Loucy (cell line): Measurements from ENCODE around the gene AP2A1.

Experiments used
- H2AFZ ChIP-seq: fragments of 200-600 bp; sonication (generic); 2 replicates; pipeline ENCODE4 v1.6.0; 2016; ENCODE audit warnings: antibody characterized with exemption, mild to moderate bottlenecking, low read length, moderate library complexity
- H3F3A ChIP-seq: fragments of 200-600 bp; 2 replicates; pipeline ENCODE4 v1.6.0; 2016; ENCODE audit warnings: antibody characterized with exemption, low read depth, mild to moderate bottlenecking
- H3K27me3 ChIP-seq: fragments of 200-600 bp; sonication (generic); 2 replicates; pipeline ENCODE4 v1.6.1; 2014; ENCODE audit warnings: low read length, mild to moderate bottlenecking; ENCODE audit not compliant: insufficient read depth, poor library complexity, severe bottlenecking
- H3K36me3 ChIP-seq: fragments of 200-600 bp; sonication (generic); 2 replicates; pipeline ENCODE4 v1.6.1; 2016; ENCODE audit warnings: low read length; ENCODE audit not compliant: insufficient read depth
- H3K4me1 ChIP-seq: fragments of 200-600 bp; sonication (generic); 2 replicates; pipeline ENCODE4 v1.5.1; 2014; ENCODE audit warnings: low read length, mild to moderate bottlenecking; ENCODE audit not compliant: insufficient read depth, poor library complexity, severe bottlenecking
- H3K4me2 ChIP-seq: fragments of 200-600 bp; sonication (generic); 2 replicates; pipeline ENCODE4 v1.6.0; 2014; ENCODE audit warnings: antibody characterized with exemption, low read length, low read depth, mild to moderate bottlenecking; ENCODE audit not compliant: poor library complexity, severe bottlenecking
- H3K4me3 ChIP-seq: fragments of 200-600 bp; sonication (generic); 2 replicates; pipeline ENCODE4 v1.5.1; 2014; ENCODE audit warnings: low read length, mild to moderate bottlenecking, mixed read lengths; ENCODE audit not compliant: poor library complexity, severe bottlenecking
- H3K79me2 ChIP-seq: fragments of 200-600 bp; sonication (generic); 2 replicates; pipeline ENCODE4 v1.6.1; 2014; ENCODE audit warnings: low read length; ENCODE audit not compliant: insufficient read depth
- H3K9ac ChIP-seq: fragments of 200-600 bp; sonication (generic); 2 replicates; pipeline ENCODE4 v1.6.0; 2014; ENCODE audit warnings: mild to moderate bottlenecking, low read depth, low read length, moderate library complexity; ENCODE audit not compliant: poor library complexity, severe bottlenecking
- H3K9me2 ChIP-seq: fragments of 200-600 bp; sonication (generic); replicated peaks from 2 replicates; pipeline ENCODE4 v1.6.1; 2016; ENCODE audit warnings: low read depth, low read length, mixed read lengths
- H3K9me3 ChIP-seq: fragments of 200-600 bp; sonication (generic); 2 replicates; pipeline ENCODE4 v1.6.1; 2014; ENCODE audit warnings: mild to moderate bottlenecking, antibody characterized with exemption, low read length, low read depth; ENCODE audit not compliant: insufficient read depth
- H4K20me1 ChIP-seq: fragments of 200-600 bp; sonication (generic); 2 replicates; pipeline ENCODE4 v1.6.0; 2014; ENCODE audit warnings: antibody characterized with exemption, low read length, mild to moderate bottlenecking; ENCODE audit not compliant: insufficient read depth, poor library complexity, severe bottlenecking
- EZH2phosphoT487 ChIP-seq: fragments of 200-600 bp; IDR thresholded peaks from 2 replicates; pipeline ENCODE4 v1.6.1; 2018; ENCODE audit warnings: antibody characterized with exemption, mild to moderate bottlenecking, moderate library complexity, borderline replicate concordance
- TF ChIP-seq, protein P1 (sequence below): fragments of 200-600 bp; sonication (generic); conservative IDR thresholded peaks from 2 replicates; pipeline ENCODE4 v1.5.1; 2014; ENCODE audit warnings: mild to moderate bottlenecking, antibody characterized with exemption, low read length

The AP2A1 gene

DNA sequence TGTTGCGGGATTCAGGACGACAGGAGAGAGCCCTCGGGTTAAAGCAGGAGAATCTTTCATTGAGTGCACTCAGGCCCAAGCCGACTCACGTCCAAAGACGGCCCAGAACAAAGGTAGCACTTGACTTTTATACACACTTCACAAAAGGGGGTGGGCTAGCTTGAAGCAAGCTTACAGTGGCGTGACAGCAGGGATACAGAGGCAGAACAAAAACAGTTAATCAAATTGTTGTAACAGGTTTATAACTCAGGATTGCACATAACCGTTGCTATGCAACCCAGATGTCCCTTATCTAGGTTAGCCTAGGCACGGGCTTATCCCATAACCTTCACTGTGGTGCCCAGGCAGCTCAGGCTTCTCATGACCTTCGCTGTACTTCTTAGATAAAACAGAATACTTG, 53.3 kb downstream of the AP2A1 start:
- Histone ChIP-seq H4K20me1 (peaks cover 9% of the 10 kb centered on the region), H3F3A (no peaks in the 10 kb centered on the region), H2AFZ (no peak overlapping the region), H3K4me1 (peaks cover 18% of the 10 kb centered on the region), H3K9ac (peak overlapping the region; percentile 89), H3K36me3 (no peaks in the 10 kb centered on the region), H3K4me2 (peak overlapping the region; percentile 85), H3K79me2 (peaks cover 38% of the 10 kb centered on the region), H3K27me3 (no peaks in the 10 kb centered on the region), H3K4me3 (peak overlapping the region; percentile 17), H3K9me2 (no peaks in the 10 kb centered on the region), H3K9me3 (no peaks in the 10 kb centered on the region)
- TF ChIP-seq, protein P1, sequence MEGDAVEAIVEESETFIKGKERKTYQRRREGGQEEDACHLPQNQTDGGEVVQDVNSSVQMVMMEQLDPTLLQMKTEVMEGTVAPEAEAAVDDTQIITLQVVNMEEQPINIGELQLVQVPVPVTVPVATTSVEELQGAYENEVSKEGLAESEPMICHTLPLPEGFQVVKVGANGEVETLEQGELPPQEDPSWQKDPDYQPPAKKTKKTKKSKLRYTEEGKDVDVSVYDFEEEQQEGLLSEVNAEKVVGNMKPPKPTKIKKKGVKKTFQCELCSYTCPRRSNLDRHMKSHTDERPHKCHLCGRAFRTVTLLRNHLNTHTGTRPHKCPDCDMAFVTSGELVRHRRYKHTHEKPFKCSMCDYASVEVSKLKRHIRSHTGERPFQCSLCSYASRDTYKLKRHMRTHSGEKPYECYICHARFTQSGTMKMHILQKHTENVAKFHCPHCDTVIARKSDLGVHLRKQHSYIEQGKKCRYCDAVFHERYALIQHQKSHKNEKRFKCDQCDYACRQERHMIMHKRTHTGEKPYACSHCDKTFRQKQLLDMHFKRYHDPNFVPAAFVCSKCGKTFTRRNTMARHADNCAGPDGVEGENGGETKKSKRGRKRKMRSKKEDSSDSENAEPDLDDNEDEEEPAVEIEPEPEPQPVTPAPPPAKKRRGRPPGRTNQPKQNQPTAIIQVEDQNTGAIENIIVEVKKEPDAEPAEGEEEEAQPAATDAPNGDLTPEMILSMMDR: no peak
- no peak for TF ChIP-seq EZH2phosphoT487

DNA sequence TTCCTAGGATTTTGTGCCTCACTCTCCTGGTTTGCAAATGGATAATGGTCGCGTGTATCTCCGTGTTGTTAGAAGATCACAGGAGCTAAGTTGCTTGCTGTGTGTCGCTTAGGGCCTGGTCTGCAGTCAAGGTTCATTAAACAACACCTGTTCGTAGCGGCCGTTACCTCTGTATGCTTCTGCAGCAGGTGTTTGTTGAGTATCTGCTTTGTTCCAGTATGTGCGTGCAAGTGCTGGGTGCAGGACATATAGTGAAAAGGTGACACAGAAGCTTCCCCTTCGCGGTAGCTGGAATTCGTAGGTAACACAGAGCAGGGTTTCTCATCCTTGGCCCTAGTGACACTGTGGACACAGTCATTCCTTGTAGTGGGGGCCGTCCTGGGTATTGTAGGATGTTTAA, 56.7 kb downstream of the AP2A1 start:
- H3K36me3 ChIP-seq: no peaks in the 10 kb centered on the region; the same call in 1 of the 2 replicates
- H4K20me1 ChIP-seq: peaks cover 9% of the 10 kb centered on the region
- H3K9me3 ChIP-seq: no peaks in the 10 kb centered on the region
- H3K4me3 ChIP-seq: no peak overlapping the region
- H3F3A ChIP-seq: no peaks in the 10 kb centered on the region
- H2AFZ ChIP-seq: no peak overlapping the region
- no peaks in the 10 kb centered on the region for H3K27me3 ChIP-seq
- H3K9ac ChIP-seq: no peak overlapping the region
- no peak for TF ChIP-seq EZH2phosphoT487
- TF ChIP-seq, protein P1: no peak
- H3K9me2 ChIP-seq: no peaks in the 10 kb centered on the region
- H3K79me2 ChIP-seq: peaks cover 41% of the 10 kb centered on the region
- H3K4me1 ChIP-seq: peaks cover 12% of the 10 kb centered on the region
- H3K4me2 ChIP-seq: no peak overlapping the region

DNA sequence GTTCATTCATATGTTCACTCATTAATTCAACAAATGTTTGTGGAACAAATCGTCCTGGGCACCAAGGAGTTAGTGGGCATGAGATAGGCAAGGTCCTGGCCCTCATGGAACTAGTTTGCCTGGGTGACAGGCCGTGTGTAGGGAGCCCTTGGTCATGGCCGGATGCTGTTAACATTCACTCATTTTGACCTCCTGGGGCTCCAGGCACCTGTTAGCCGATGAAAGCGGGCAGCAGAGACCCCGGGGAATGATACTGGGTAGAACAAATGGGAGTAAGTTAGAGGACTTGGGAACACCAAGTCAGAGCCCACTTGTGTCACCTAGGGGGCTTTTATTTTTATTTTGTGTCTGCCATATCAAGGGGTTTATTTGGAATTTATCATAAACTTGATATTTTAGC, 57.9 kb downstream of the AP2A1 start:
- Histone ChIP-seq H2AFZ (no peak overlapping the region), H3K9me2 (no peaks in the 10 kb centered on the region), H3F3A (no peaks in the 10 kb centered on the region), H4K20me1 (peaks cover 6% of the 10 kb centered on the region), H3K4me2 (no peak overlapping the region), H3K79me2 (peaks cover 29% of the 10 kb centered on the region), H3K27me3 (no peaks in the 10 kb centered on the region), H3K9ac (no peak overlapping the region), H3K9me3 (no peaks in the 10 kb centered on the region), H3K36me3 (no peaks in the 10 kb centered on the region; the same call in 1 of the 2 replicates), H3K4me1 (peaks cover under 1% of the 10 kb centered on the region), H3K4me3 (no peak overlapping the region)
- TF ChIP-seq, protein P1: no peak
- TF ChIP-seq EZH2phosphoT487: no peak
